Caki2 (cell line): ENCODE data around the gene C6orf136. TPM values are rescaled to one million over a fixed set of nuclear protein-coding genes. Genes with fewer than 3 reads are reported as not detected.

Source experiments
- DNase-seq: peaks from one replicate; pipeline ENCODE4 v3.0.0-alpha.2; 2015; ENCODE audit warnings: low read depth
- in situ Hi-C: cut with HindIII; loops from 2 replicates; pipeline ENCODE4 v1.10.0; 2016; ENCODE audit warnings: low sequenced_read_pairs, low pct_unique_long_range_greater_than_20kb, mixed read lengths
- total RNA-seq: library from RNA; depleted of rRNA; stranded (reverse); fragments of >200 nt; shearing (Covaris generic); gene quantifications from 2 replicates; pipeline ENCODE4 v1.2.3, GENCODE V29; 2014; ENCODE audit warnings: low replicate concordance

Gene C6orf136
- total RNA-seq, 1 experiment from 2014 or later: 2.6 TPM

DNA sequence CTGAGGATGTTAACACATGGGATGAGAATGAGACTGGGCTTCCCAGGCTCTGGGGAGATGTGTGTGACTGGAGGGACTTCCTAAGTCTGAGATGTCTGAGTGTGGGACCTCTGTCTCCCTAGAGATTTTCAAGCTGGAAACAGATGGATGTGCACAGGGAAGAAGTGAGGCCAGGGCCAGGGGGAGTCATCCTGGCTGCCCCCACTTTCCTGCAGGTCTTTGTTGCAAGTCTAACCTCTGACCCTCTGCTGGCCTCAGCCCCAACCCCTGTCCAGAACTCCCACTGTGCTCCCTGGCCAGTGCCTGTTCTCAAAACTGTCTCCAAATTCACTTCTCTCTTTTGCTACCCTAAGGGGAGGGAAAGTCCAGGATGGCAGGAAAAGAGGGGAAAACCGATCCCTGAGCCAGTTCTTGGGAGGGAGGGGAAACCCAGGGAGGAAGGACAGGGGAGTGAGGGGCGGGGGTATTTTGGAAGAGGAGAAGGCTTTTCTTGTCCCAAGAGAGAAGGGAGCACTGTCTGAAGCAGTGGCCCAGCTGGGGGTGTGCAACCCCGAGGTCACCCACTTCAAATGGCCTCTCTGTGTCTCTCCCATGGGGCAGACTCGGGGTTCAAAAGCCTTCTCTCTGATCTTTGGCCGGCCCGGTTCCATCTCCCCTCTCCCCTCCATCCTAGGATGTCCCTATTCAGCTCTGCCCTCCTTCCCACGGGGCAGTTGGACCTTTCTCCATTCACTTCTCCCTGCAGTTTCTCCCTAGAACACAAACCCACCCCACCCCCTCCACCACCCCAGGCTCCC is 36.4 kb downstream of the C6orf136 start:
- in situ Hi-C loops: no loop called here
- DNase-seq: no peak

- DNase-seq: no peak
- in situ Hi-C loops: no loop called here
Measured at GRCh38 chr6:30683980-30684338, 37.0 kb downstream of the C6orf136 start.

- no peak for DNase-seq
- in situ Hi-C loops: no loop called here
Measured at GRCh38 chr6:30684386-30685156, 37.6 kb downstream of the C6orf136 start.

DNA sequence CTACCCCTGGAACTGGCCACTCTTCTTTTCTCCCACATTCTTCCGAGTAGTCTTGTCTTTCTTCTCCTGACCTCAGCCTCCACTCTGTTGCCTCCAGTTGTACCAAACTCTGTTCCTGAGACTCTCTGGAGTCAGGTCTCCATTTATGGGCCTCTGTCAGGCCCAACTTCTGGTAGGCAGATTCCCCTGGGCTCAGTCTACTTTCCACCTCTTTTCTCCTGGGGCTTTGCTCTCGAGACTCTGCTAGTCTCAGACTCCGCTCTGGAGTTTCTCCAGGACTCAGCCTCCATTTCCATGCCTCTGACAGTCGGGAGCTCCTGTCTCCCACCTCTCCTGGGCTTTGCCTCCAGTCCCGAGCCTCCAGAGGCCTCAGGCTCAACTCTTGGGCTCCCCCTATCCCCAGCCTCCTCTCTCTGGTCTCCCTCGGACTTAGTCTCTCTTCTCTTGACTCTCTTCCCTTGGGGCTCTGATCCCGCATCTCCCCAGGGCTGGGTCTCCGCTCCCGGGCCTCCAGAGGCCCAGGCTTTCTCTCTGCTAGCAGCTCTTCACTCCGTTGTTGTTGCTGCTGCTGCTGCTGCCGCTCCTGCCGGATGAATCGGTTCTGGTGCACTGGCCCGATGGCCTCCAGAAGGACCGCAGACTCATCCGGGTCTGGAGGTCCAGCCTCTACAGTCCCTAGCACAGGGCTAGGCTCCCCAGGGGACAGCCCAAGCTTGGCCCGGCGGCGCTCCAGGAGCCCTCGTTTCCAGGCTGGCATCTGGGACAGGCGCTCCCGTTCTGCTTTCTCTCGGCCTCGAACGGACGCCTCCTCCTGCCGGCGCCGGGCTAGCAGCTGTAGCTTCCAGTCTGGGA is 38.5 kb downstream of the C6orf136 start:
- in situ Hi-C loops: no loop called here
- DNase-seq: no peak

GRCh38 chr6:30686009-30686907 is 39.3 kb downstream of the C6orf136 start, which contains the start of gene PPP1R18:
Gene PPP1R18 (minus strand): TSS chr6:30686645. CDS start chr6:30686018, 627 bp downstream.
- peak; percentile 49 for DNase-seq

DNA sequence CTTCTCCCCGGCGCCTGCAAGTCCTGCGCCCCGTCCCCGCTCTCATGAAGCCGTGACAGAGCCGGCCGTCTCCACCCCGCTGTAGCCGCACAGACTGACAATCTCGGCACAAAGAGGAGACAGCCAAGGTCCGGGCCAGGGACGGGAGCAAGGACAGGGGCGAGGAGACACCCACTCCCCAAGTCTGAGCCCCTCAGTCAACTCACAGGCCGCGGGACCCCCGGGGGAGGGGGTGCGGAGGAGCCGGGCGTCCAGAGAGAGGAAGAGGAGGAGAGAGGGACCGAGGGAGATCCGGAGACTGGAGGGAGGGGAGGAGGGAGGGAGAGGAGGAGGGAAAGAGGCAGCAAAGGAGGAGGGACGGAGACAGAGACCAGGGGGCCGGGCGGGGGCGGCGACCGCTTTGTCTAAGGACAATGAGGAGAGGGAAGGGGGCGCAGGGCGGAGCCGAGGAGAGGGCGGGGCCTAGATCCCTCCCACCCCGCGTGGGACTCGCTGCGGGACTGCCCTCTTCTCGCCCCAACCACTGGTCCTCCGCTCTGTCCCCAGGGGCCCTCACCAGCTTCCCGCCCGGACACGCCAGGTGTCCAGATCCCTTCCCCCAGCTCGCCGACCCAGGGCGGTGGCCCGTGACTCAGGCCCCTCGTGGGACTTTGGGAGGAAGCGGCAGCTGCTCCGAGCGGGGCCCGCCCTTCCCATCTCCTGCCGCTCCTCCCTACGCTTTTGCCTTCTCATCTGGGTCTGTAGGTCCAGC is 40.1 kb downstream of the C6orf136 start:
- in situ Hi-C loops: no loop called here
- peak; percentile 99 for DNase-seq

More at GRCh38 chr6:30686009-30686907, 39.3 kb downstream of the C6orf136 start, which contains the start of gene PPP1R18:
- in situ Hi-C loops: no loop called here

- in situ Hi-C loops: no loop called here
- DNase-seq: no peak
Measured at GRCh38 chr6:30687659-30688431, 40.9 kb downstream of the C6orf136 start.

DNA sequence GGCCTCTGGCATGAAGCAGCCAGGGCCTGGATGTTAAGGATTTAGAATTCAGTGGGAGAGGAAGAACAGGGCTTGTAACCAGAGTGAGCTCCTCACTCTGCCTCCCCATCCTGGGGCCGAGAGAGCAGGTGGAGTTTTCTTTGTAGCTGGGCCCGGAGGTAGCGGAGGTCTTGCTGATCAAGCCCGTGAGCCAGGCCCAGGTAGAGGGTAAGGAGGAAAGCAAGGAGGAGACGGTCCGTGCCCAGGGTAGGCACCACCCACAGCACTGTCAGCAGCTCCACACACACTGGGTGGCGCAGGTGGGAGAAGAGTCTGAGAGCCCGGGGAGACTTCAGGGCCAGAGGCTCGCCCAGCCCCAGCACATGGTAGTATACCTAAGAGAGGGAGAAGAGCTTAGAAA is 41.6 kb downstream of the C6orf136 start:
- no peak for DNase-seq
- in situ Hi-C loops: no loop called here

DNA sequence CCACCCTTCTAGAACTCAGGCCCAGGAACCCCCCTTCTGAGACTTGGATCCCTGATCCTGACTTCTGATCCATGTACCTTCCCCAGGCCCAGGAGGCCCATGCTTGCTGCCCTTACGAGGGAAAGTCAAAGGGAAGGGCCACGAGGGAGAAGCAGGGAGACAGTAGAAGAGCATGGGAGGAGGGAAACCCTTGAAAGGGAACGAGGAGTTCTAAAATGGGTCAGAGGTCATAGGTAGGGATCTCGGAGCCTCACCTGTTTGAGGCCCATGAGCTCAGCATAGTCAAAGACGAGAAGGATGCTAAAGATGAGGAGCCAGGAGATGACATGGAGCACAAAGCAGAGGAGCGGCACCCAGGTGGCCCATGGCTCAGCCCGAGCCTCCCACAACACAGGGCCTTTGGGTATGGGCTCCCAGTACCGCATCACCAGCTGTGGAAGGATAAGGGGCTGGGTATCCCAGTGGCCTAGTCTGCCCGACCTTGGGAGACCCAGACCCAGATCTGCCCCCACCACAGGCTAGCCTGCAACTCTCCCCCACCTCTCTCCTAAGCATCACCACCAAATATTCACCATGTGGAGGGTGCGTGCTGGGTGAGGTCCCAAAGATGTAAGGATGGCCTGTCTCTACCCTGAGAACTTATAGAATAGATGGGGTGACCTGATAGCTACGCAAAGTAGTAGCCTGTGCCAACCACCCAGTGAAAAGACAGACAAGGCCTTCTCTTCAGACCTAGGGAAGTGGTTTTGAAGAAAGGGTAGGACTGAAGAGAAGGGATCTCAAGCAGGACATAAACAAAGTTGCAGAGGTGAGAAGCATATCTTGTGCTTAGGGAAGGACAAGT is 42.3 kb downstream of the C6orf136 start:
- in situ Hi-C loops: no loop called here

GRCh38 chr6:30689985-30690384 is 43.1 kb downstream of the C6orf136 start:
- DNase-seq: no peak
- in situ Hi-C loops: no loop called here

More for the DNA sequence above, 42.3 kb downstream of the C6orf136 start:
- DNase-seq: no peak

DNA sequence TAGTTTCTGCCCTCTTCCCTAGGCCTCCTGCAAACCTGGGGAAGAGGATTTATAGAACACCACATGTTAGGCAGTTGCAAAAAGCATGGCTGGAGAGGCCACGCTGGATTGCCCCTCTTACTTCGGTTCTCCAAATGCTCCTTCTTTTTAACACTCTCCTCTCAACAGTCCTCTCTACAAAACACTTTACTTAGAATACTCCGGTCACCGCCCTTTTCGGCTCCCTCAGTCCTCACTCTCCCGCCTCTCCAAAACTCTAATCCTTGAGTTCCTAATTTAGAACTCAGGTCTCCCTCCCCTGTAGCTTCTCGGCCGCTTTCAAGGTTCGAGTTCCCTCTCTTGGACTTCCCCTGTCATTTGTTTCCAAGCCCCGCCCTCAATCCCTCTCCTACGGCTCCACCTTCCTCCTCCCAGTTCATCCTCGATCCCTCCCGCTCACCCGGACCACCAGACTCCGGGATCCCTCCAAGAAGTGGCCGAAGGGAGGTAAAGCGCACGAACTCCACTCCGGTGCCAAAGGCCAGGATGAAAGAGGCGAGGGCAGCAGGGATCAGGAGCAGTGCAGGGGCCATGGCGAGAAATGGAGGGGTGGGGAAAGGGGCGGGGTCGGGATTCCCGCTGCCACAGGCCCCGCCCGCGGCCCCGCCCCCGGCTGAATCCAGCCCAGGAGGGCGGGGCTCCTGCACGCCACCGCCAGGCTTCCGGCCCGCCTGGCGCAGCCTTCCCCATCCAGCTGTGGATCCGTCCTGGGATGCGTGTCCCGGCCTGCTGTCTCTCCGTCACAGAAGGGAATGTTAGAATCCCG is 43.7 kb downstream of the C6orf136 start, which contains the start of gene NRM:
NRM (minus strand) TSS at position 582 of the 805 bp plus-strand sequence; CDS start at position 572, 10 bp downstream.
- in situ Hi-C loops: no loop called here
- peak; percentile 89 for DNase-seq

- DNase-seq: peak; percentile 61
- in situ Hi-C loops: no loop called here
Measured at GRCh38 chr6:30691208-30691847, 44.4 kb downstream of the C6orf136 start.

DNA sequence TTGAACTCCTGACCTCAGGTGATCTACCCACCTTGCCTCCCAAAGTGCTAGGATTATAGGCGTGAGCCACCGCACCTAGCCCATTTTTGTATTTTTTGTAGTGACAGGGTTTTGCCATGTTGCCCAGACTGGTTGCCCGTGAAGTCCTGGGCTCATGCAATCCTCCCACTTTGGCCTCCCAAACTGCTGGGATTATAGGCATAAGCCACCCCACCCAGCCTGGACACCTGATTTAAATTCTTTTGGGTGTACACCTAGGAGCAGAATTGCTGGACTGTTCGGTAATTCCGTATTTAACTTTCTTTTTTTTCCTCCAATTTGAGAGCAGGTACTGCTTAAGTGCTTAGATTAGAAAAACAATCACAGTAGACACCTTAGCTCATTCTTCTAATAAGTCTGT is 49.5 kb downstream of the C6orf136 start:
- in situ Hi-C loops: no loop called here
- DNase-seq: no peak

- in situ Hi-C loops: no loop called here
- DNase-seq: peak; percentile 38
Measured at GRCh38 chr6:30700340-30700739, 53.4 kb downstream of the C6orf136 start.
